Endothelial cell of umbilical vein (primary cell): ENCODE measurements around the gene ADRA2C. TPM values are rescaled to one million over a fixed set of nuclear protein-coding genes. Genes with fewer than 3 reads are reported as not detected.

Experiments
- BruUV-seq: library from RNA; stranded (reverse); fragments of 400-500 nt; replicated peaks from 2 replicates; lab custom pipeline; 2021; lab: Mats Ljungman, UMichigan
- CTCF ChIA-PET: fragments of 300-600, 350-600 bp; sonication (Branson Sonifier 250); formaldehyde crosslinking; loops from one replicate; lab custom pipeline; 2021; ENCODE audit warnings: antibody characterized with exemption, inconsistent platforms; lab: Charles Lee
- POLR2A ChIA-PET: fragments of 300-600, 350-600 bp; sonication (Branson Sonifier 250); formaldehyde crosslinking; loops from one replicate; lab custom pipeline; 2021; ENCODE audit warnings: antibody characterized with exemption, inconsistent platforms; lab: Charles Lee
- DNase-seq: peaks from one replicate; pipeline ENCODE4 v3.0.0-alpha.2; 2011; ENCODE audit warnings: low read depth, low spot score
- FAIRE-seq: peaks from 2 replicates; lab custom pipeline; 2011; peaks lifted over from hg19 to GRCh38; lab: Jason Lieb, UNC
- H2AFZ ChIP-seq: 2 replicates; pipeline ENCODE4 v1.6.0; 2012; ENCODE audit warnings: low read depth, low read length, control low read depth, inconsistent platforms
- H3K27ac ChIP-seq: 2 replicates; pipeline ENCODE4 v1.5.1; 2011; ENCODE audit warnings: low read depth, mild to moderate bottlenecking, control low read depth, low read length, moderate library complexity; ENCODE audit not compliant: insufficient read depth
- H3K27me3 ChIP-seq, 2 experiments: 2 replicates each; pipeline versions ENCODE4 v1.6.0 to v1.6.1; 2011; ENCODE audit warnings: low read length in 2 of 2, mixed read lengths in 1 of 2; ENCODE audit not compliant: control insufficient read depth in 2 of 2, insufficient read depth in 2 of 2
- H3K36me3 ChIP-seq, 2 experiments: 2 replicates in 1 of 2; 3 replicates in 1 of 2; pipeline ENCODE4 v1.5.1; 2011; ENCODE audit warnings: low read length in 2 of 2, mild to moderate bottlenecking in 1 of 2, moderate library complexity in 1 of 2; ENCODE audit not compliant: control insufficient read depth in 2 of 2, insufficient read depth in 2 of 2; ENCODE audit errors: extremely low read depth in 1 of 2
- H3K4me1 ChIP-seq: 3 replicates; pipeline ENCODE4 v1.5.1; 2011; ENCODE audit warnings: mild to moderate bottlenecking, low read length; ENCODE audit not compliant: control insufficient read depth, insufficient read depth; ENCODE audit errors: extremely low read depth
- H3K4me2 ChIP-seq: 2 replicates; pipeline ENCODE4 v1.6.1; 2011; ENCODE audit warnings: low read length, control low read depth, mixed read lengths; ENCODE audit not compliant: insufficient read depth
- H3K4me3 ChIP-seq, 3 experiments: fragments of 200-600 bp in 1 of 3; sonication (generic), shearing (Covaris generic) in 1 of 3; replicated peaks in 1 of 3; 2 replicates each; pipeline ENCODE4 v1.5.1; 2011 to 2016; ENCODE audit warnings: control low read depth in 3 of 3, low read length in 3 of 3, mild to moderate bottlenecking in 2 of 3, inconsistent platforms in 1 of 3, low read depth in 1 of 3, moderate library complexity in 1 of 3; ENCODE audit not compliant: insufficient read depth in 1 of 3
- H3K79me2 ChIP-seq: 2 replicates; pipeline ENCODE4 v1.6.0; 2012; ENCODE audit warnings: low read length, inconsistent platforms; ENCODE audit not compliant: control insufficient read depth, insufficient read depth
- H3K9ac ChIP-seq: replicated peaks from 2 replicates; pipeline ENCODE3; 2011; ENCODE audit warnings: low read length, control low read depth; ENCODE audit not compliant: insufficient read depth; ENCODE audit errors: extremely low read depth
- H3K9me1 ChIP-seq: replicated peaks from 3 replicates; pipeline ENCODE4 v1.6.0; 2011; ENCODE audit warnings: mild to moderate bottlenecking, low read length; ENCODE audit not compliant: control insufficient read depth, insufficient read depth; ENCODE audit errors: extremely low read depth
- H3K9me3 ChIP-seq: replicated peaks from 2 replicates; pipeline ENCODE4 v1.5.1; 2012; ENCODE audit warnings: low read length, inconsistent platforms; ENCODE audit not compliant: control insufficient read depth, insufficient read depth
- H4K20me1 ChIP-seq: replicated peaks from 2 replicates; pipeline ENCODE3; 2011; ENCODE audit warnings: mild to moderate bottlenecking, low read length; ENCODE audit not compliant: control insufficient read depth, insufficient read depth; ENCODE audit errors: extremely low read depth
- EZH2 ChIP-seq: IDR thresholded peaks from 2 replicates; pipeline ENCODE4 v1.6.1; 2012; ENCODE audit warnings: borderline replicate concordance, low read depth, mild to moderate bottlenecking, moderate library complexity, low read length, inconsistent platforms; ENCODE audit not compliant: severe bottlenecking
- FOS ChIP-seq: IDR thresholded peaks from 2 replicates; pipeline ENCODE4 v1.6.1; 2011; ENCODE audit warnings: mild to moderate bottlenecking, low read length, moderate library complexity, borderline replicate concordance; ENCODE audit not compliant: insufficient read depth
- GATA2 ChIP-seq: IDR thresholded peaks from 2 replicates; pipeline ENCODE4 v1.7.0; 2011; ENCODE audit warnings: low read depth, mild to moderate bottlenecking, moderate library complexity, mixed read lengths, low read length; ENCODE audit not compliant: insufficient read length, insufficient read depth
- JUN ChIP-seq: IDR thresholded peaks from 2 replicates; pipeline ENCODE4 v1.6.1; 2011; ENCODE audit warnings: borderline replicate concordance, low read depth; ENCODE audit not compliant: insufficient read length, insufficient read depth
- MYC ChIP-seq: IDR thresholded peaks from one replicate; pipeline ENCODE4 v1.6.1; 2011; ENCODE audit warnings: mild to moderate bottlenecking, low read depth, low read length
- POLR2A ChIP-seq: IDR thresholded peaks from 2 replicates; pipeline ENCODE4 v1.6.1; 2012; ENCODE audit warnings: low read depth, mild to moderate bottlenecking, control low read depth, low read length
- POLR2AphosphoS5 ChIP-seq: IDR thresholded peaks from 2 replicates; pipeline ENCODE4 v1.6.1; 2012; ENCODE audit warnings: low read depth, mild to moderate bottlenecking, control low read depth, low read length, moderate library complexity; ENCODE audit not compliant: insufficient read depth
- dilution Hi-C: fragments of 300-500 bp; cut with MboI; formaldehyde crosslinking; loops from one replicate; pipeline ENCODE4 v1.15.0; 2019; ENCODE audit warnings: low sequenced_read_pairs; ENCODE audit not compliant: extremely low pct_ligation_motif_present
- intact Hi-C: fragments of 100-400 bp; cut with micrococcal nuclease; formaldehyde crosslinking; loops from one replicate; pipeline ENCODE4 v1.10.0; 2022
- polyA plus RNA-seq, 4 experiments: library from polyadenylated mRNA; depleted of rRNA in 3 of 4; stranded (reverse) in 3 of 4; unstranded in 1 of 4; fragments of >200 nt; gene quantifications; 2 replicates each; pipeline versions ENCODE4 v1.2.1 to v1.2.3, GENCODE V29; 2011 to 2012; ENCODE audit warnings: missing spikeins in 1 of 4
- total RNA-seq: library from RNA; stranded (reverse); gene quantifications from 2 replicates; pipeline ENCODE4 v1.2.3, GENCODE V29; 2021
- TF ChIP-seq, protein P1 (sequence below), 2 donors: IDR thresholded peaks; 1 replicate in 1 of 2; 2 replicates in 1 of 2; pipeline ENCODE4 v1.5.1; 2011; ENCODE audit warnings: low read length in 2 of 2, mild to moderate bottlenecking in 2 of 2, moderate library complexity in 2 of 2, control low read depth in 1 of 2, inconsistent platforms in 1 of 2, low read depth in 1 of 2; ENCODE audit not compliant: insufficient read depth in 1 of 2; ENCODE audit errors: extremely low read depth in 1 of 2
- TF ChIP-seq, protein P2 (sequence below): IDR thresholded peaks from 2 replicates; pipeline ENCODE4 v1.6.1; 2011; ENCODE audit not compliant: insufficient read depth, insufficient read length

Gene ADRA2C
- total and polyA plus RNA-seq, 2 donors (not counting 3 experiments of a cell fraction or from before 2014, with no cell fraction given), result 0.03 to 0.40 TPM

DNA sequence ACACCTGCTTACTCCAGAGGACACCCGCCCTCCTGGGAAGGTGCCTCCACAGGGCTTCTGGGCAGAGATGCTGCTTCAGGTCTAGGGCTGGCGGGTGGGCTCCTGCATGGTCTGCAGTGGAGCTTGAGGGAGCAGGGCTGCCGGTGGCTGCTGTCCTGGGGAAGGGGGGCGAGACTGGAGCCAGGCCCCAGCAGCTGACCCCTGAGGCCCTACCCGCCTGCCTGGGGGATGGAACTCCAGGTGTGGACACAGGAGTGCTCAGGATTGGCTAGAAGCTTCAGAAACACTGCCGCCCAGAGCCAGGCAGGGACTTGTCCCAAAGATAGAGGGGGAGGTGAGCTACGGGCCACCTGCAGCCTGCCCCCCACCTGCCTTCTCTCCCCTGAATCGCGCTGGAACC, 33.0 kb upstream of the ADRA2C start:
- no TSS peak for BruUV-seq
- ChIA-PET CTCF (interaction anchor here (0.6 kb wide), 1 partner anchor 12 kb away, joined by 4 read pairs; no protein-coding TSS in a partner anchor), POLR2A (no interaction called here)
- TF ChIP-seq POLR2A, result no peak
- TF ChIP-seq, protein P1, sequence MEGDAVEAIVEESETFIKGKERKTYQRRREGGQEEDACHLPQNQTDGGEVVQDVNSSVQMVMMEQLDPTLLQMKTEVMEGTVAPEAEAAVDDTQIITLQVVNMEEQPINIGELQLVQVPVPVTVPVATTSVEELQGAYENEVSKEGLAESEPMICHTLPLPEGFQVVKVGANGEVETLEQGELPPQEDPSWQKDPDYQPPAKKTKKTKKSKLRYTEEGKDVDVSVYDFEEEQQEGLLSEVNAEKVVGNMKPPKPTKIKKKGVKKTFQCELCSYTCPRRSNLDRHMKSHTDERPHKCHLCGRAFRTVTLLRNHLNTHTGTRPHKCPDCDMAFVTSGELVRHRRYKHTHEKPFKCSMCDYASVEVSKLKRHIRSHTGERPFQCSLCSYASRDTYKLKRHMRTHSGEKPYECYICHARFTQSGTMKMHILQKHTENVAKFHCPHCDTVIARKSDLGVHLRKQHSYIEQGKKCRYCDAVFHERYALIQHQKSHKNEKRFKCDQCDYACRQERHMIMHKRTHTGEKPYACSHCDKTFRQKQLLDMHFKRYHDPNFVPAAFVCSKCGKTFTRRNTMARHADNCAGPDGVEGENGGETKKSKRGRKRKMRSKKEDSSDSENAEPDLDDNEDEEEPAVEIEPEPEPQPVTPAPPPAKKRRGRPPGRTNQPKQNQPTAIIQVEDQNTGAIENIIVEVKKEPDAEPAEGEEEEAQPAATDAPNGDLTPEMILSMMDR (IDR thresholded peaks at IDR 0.05; ENCODE audit: extremely low read depth in 1 of 2, insufficient read depth in 1 of 2, low read depth in 1 of 2, low read length in 2 of 2), result no peak
- TF ChIP-seq, protein P2, sequence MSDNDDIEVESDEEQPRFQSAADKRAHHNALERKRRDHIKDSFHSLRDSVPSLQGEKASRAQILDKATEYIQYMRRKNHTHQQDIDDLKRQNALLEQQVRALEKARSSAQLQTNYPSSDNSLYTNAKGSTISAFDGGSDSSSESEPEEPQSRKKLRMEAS, result no peak
- no peak for TF ChIP-seq EZH2
- TF ChIP-seq FOS, result no peak
- TF ChIP-seq GATA2, result no peak
- no peak for TF ChIP-seq POLR2AphosphoS5
- no peak for TF ChIP-seq MYC
- TF ChIP-seq JUN, result no peak
- no peak overlapping the region for H3K4me3 ChIP-seq
- H2AFZ ChIP-seq, result no peak overlapping the region
- no peaks in the 10 kb centered on the region for H3K9me1 ChIP-seq
- no peak overlapping the region for H3K27ac ChIP-seq
- H3K27me3 ChIP-seq, result no peaks in the 10 kb centered on the region
- no peaks in the 10 kb centered on the region for H3K9me3 ChIP-seq
- no peak for FAIRE-seq
- intact Hi-C loops (no loop called here), dilution Hi-C loops (no loop called here)
- H3K79me2 ChIP-seq, result no peaks in the 10 kb centered on the region
- H3K9ac ChIP-seq, result no peak overlapping the region
- H3K4me2 ChIP-seq, result no peak overlapping the region
- no peaks in the 10 kb centered on the region for H3K4me1 ChIP-seq
- no peaks in the 10 kb centered on the region for H4K20me1 ChIP-seq
- no peak for DNase-seq
- H3K36me3 ChIP-seq, result no peaks in the 10 kb centered on the region
